H1 (cell line): ENCODE measurements around the gene CYP26C1. TPM values are rescaled to one million over a fixed set of nuclear protein-coding genes. Genes with fewer than 3 reads are reported as not detected.
A peak's percentile ranks its signal among the peaks of the same experiment; 100 is the strongest.

Experiments used
- CTCF ChIA-PET: fragments of 300-600 bp; sonication (Branson Sonifier 250); formaldehyde crosslinking; loops from one replicate; lab custom pipeline; 2021; ENCODE audit not compliant: partially characterized antibody; lab: Charles Lee
- POLR2A ChIA-PET: fragments of 300-600 bp; sonication (Branson Sonifier 250); formaldehyde crosslinking; loops from one replicate; lab custom pipeline; 2021; ENCODE audit warnings: inconsistent platforms; ENCODE audit not compliant: partially characterized antibody; lab: Charles Lee
- DNase-seq, 2 experiments: peaks; one replicate each; pipeline versions ENCODE4 v3.0.0 to v3.0.0-alpha.2; 2010 to 2022; ENCODE audit warnings: low spot score in 2 of 2, low read depth in 1 of 2, mixed read lengths in 1 of 2
- FAIRE-seq: peaks from 2 replicates; lab custom pipeline; 2011; peaks lifted over from hg19 to GRCh38; lab: Jason Lieb, UNC
- H2AFZ ChIP-seq: 2 replicates; pipeline ENCODE4 v1.8.1; 2012; ENCODE audit warnings: low read length, inconsistent platforms
- H2AK5ac ChIP-seq: 2 replicates; pipeline ENCODE4 v1.6.1; 2013; ENCODE audit warnings: low read depth, low read length
- H2BK120ac ChIP-seq: replicated peaks from 2 replicates; pipeline ENCODE3; 2013; ENCODE audit warnings: low read depth, low read length, inconsistent platforms
- H2BK12ac ChIP-seq: 2 replicates; pipeline ENCODE4 v1.6.1; 2013; ENCODE audit warnings: low read depth, low read length
- H2BK15ac ChIP-seq: 2 replicates; pipeline ENCODE4 v1.6.1; 2013; ENCODE audit warnings: low read length
- H2BK20ac ChIP-seq: 2 replicates; pipeline ENCODE4 v1.6.1; 2013; ENCODE audit warnings: low read length
- H2BK5ac ChIP-seq: 2 replicates; pipeline ENCODE4 v1.6.1; 2013; ENCODE audit warnings: low read depth, low read length
- H3K14ac ChIP-seq: 2 replicates; pipeline ENCODE4 v1.6.1; 2013; ENCODE audit warnings: inconsistent platforms; ENCODE audit not compliant: insufficient read length
- H3K18ac ChIP-seq: 2 replicates; pipeline ENCODE4 v1.6.1; 2013; ENCODE audit warnings: low read length; ENCODE audit errors: extremely low read depth
- H3K23ac ChIP-seq: 2 replicates; pipeline ENCODE4 v1.6.1; 2013; ENCODE audit warnings: inconsistent platforms; ENCODE audit not compliant: insufficient read length
- H3K23me2 ChIP-seq: 2 replicates; pipeline ENCODE4 v1.6.1; 2013; ENCODE audit warnings: low read depth, low read length
- H3K27ac ChIP-seq: 2 replicates; pipeline ENCODE4 v1.6.1; 2011; ENCODE audit warnings: low read depth, low read length, inconsistent platforms
- H3K27me3 ChIP-seq, 4 experiments: replicated peaks in 1 of 4; 1 replicate in 1 of 4; 2 replicates in 3 of 4; pipeline versions ENCODE4 v1.6.1 to v1.8.1; 2011 to 2013; ENCODE audit warnings: low read length in 3 of 4, mild to moderate bottlenecking in 3 of 4, inconsistent platforms in 2 of 4, mixed read lengths in 2 of 4, moderate library complexity in 1 of 4; ENCODE audit not compliant: control insufficient read depth in 3 of 4, insufficient read depth in 3 of 4; ENCODE audit errors: extremely low read depth in 1 of 4
- H3K36me3 ChIP-seq, 4 experiments: 2 replicates each; pipeline versions ENCODE4 v1.6.1 to v1.8.1; 2011 to 2013; ENCODE audit warnings: mild to moderate bottlenecking in 4 of 4, low read length in 3 of 4, moderate library complexity in 2 of 4, control low read depth in 1 of 4, inconsistent platforms in 1 of 4; ENCODE audit not compliant: insufficient read depth in 4 of 4, control insufficient read depth in 2 of 4
- H3K4ac ChIP-seq: replicated peaks from 2 replicates; pipeline ENCODE3; 2013; ENCODE audit warnings: low read length, low read depth, mixed read lengths, inconsistent platforms; ENCODE audit not compliant: insufficient read length
- H3K4me1 ChIP-seq, 4 experiments: replicated peaks in 1 of 4; 1 replicate in 1 of 4; 2 replicates in 3 of 4; pipeline versions ENCODE4 v1.6.1 to v1.8.1; 2011 to 2013; ENCODE audit warnings: low read length in 3 of 4, inconsistent platforms in 2 of 4, mixed read lengths in 1 of 4; ENCODE audit not compliant: insufficient read depth in 4 of 4, control insufficient read depth in 3 of 4
- H3K4me2 ChIP-seq, 2 experiments: 2 replicates each; pipeline versions ENCODE4 v1.6.1 to v1.8.1; 2011 to 2013; ENCODE audit warnings: low read depth in 2 of 2, low read length in 2 of 2, control low read depth in 1 of 2, inconsistent platforms in 1 of 2, mild to moderate bottlenecking in 1 of 2; ENCODE audit not compliant: insufficient read depth in 1 of 2
- H3K4me3 ChIP-seq, 4 experiments: fragments of 200-600, 300-600 bp in 1 of 4; sonication (generic), shearing (Covaris generic), sonication (Bioruptor Twin) in 1 of 4; 2 replicates each; pipeline versions ENCODE4 v1.5.1 to v1.8.1; 2011 to 2016; ENCODE audit warnings: low read length in 4 of 4, low read depth in 3 of 4, control low read depth in 2 of 4, inconsistent platforms in 2 of 4, mild to moderate bottlenecking in 2 of 4, mixed read lengths in 1 of 4, moderate library complexity in 1 of 4; ENCODE audit not compliant: insufficient read depth in 2 of 4; ENCODE audit errors: extremely low read depth in 1 of 4
- H3K56ac ChIP-seq: replicated peaks from 2 replicates; pipeline ENCODE3; 2013; ENCODE audit warnings: low read depth, mild to moderate bottlenecking, mixed read lengths, low read length, inconsistent platforms; ENCODE audit not compliant: insufficient read length
- H3K79me1 ChIP-seq: 2 replicates; pipeline ENCODE4 v1.6.1; 2013; ENCODE audit warnings: low read depth, low read length, control low read depth
- H3K79me2 ChIP-seq, 2 experiments: 2 replicates each; pipeline versions ENCODE4 v1.6.1 to v1.8.1; 2012 to 2013; ENCODE audit warnings: low read length in 2 of 2, mild to moderate bottlenecking in 2 of 2, inconsistent platforms in 1 of 2; ENCODE audit not compliant: insufficient read depth in 2 of 2, control insufficient read depth in 1 of 2
- H3K9ac ChIP-seq, 4 experiments: replicated peaks in 1 of 4; 1 replicate in 1 of 4; 2 replicates in 3 of 4; pipeline versions ENCODE4 v1.6.1 to v1.8.1; 2011 to 2013; ENCODE audit warnings: low read depth in 3 of 4, low read length in 3 of 4, control low read depth in 2 of 4, mild to moderate bottlenecking in 2 of 4, moderate library complexity in 2 of 4, inconsistent platforms in 1 of 4; ENCODE audit errors: extremely low read depth in 1 of 4
- H3K9me3 ChIP-seq, 2 experiments: 2 replicates each; pipeline versions ENCODE4 v1.6.1 to v1.8.1; 2012 to 2013; ENCODE audit warnings: mild to moderate bottlenecking in 2 of 2, moderate library complexity in 2 of 2, control low read depth in 1 of 2, inconsistent platforms in 1 of 2, low read depth in 1 of 2, low read length in 1 of 2, mixed read lengths in 1 of 2; ENCODE audit not compliant: insufficient read depth in 2 of 2
- H4K20me1 ChIP-seq, 2 experiments: replicated peaks in 1 of 2; 2 replicates each; pipeline versions ENCODE3 to v1.8.1; 2011 to 2013; ENCODE audit warnings: inconsistent platforms in 2 of 2, low read length in 2 of 2, mild to moderate bottlenecking in 1 of 2; ENCODE audit not compliant: insufficient read depth in 2 of 2, control insufficient read depth in 1 of 2
- H4K5ac ChIP-seq: 2 replicates; pipeline ENCODE4 v1.6.1; 2013; ENCODE audit warnings: low read length, low read depth, mixed read lengths, inconsistent platforms; ENCODE audit not compliant: insufficient read length
- H4K8ac ChIP-seq: 2 replicates; pipeline ENCODE4 v1.8.0; 2013; ENCODE audit warnings: mild to moderate bottlenecking, moderate library complexity, low read length, inconsistent platforms; ENCODE audit not compliant: insufficient read depth; ENCODE audit errors: extremely low read depth
- H4K91ac ChIP-seq: replicated peaks from 2 replicates; pipeline ENCODE3; 2013; ENCODE audit warnings: low read length, mixed read lengths, inconsistent platforms; ENCODE audit not compliant: insufficient read length
- ATF3 ChIP-seq: IDR thresholded peaks from 2 replicates; pipeline ENCODE4 v1.6.1; 2011; ENCODE audit warnings: low read depth, mild to moderate bottlenecking, low read length; ENCODE audit not compliant: insufficient read depth
- CEBPB ChIP-seq: IDR thresholded peaks from 2 replicates; pipeline ENCODE4 v1.6.1; 2012; ENCODE audit warnings: low read depth, low read length
- HDAC6 ChIP-seq: IDR thresholded peaks from one replicate; pipeline ENCODE4 v1.7.1; 2012; ENCODE audit warnings: low read depth, mild to moderate bottlenecking, inconsistent platforms, low read length, moderate library complexity
- KDM1A ChIP-seq: fragments of 200-600, 300-600 bp; sonication (generic); IDR thresholded peaks from 2 replicates; pipeline ENCODE4 v1.7.1; 2016; ENCODE audit warnings: mild to moderate bottlenecking, low read length, borderline replicate concordance
- POLR2AphosphoS5 ChIP-seq: IDR thresholded peaks from 2 replicates; pipeline ENCODE4 v1.6.1; 2011; ENCODE audit warnings: low read depth, low read length
- RBBP5 ChIP-seq: IDR thresholded peaks from 2 replicates; pipeline ENCODE4 v1.7.1; 2012; ENCODE audit warnings: low read depth, mild to moderate bottlenecking, inconsistent platforms, low read length, moderate library complexity, borderline replicate concordance
- SIN3A ChIP-seq, 2 experiments: IDR thresholded peaks in 1 of 2; conservative IDR thresholded peaks in 1 of 2; 2 replicates each; pipeline ENCODE4 v1.6.1; 2011 to 2012; ENCODE audit warnings: low read length in 2 of 2, improper control_type of control experiment in 1 of 2, low read depth in 1 of 2, mild to moderate bottlenecking in 1 of 2
- SP4 ChIP-seq: IDR thresholded peaks from 2 replicates; pipeline ENCODE4 v1.6.1; 2012; ENCODE audit warnings: low read length, inconsistent platforms
- SUZ12 ChIP-seq: fragments of 200-600 bp; sonication (generic); IDR thresholded peaks from 2 replicates; pipeline ENCODE4 v1.6.1; 2012; ENCODE audit warnings: mild to moderate bottlenecking, inconsistent platforms, low read length, moderate library complexity, mixed read lengths
- YY1 ChIP-seq: IDR thresholded peaks from 2 replicates; pipeline ENCODE4 v1.6.1; 2011; ENCODE audit warnings: low read depth, mild to moderate bottlenecking, low read length
- ZNF274 ChIP-seq: IDR thresholded peaks from 2 replicates; pipeline ENCODE4 v1.7.0; 2012; ENCODE audit warnings: low read length, borderline replicate concordance; ENCODE audit errors: extremely low read depth
- WGBS, 2 experiments: shearing (Covaris generic) in 1 of 2; methylation state at CpG; one replicate each; pipeline versions ENCODE4 v1.1.6 to v1.1.7; 2013 to 2015; ENCODE audit warnings: low lambda C conversion rate in 2 of 2, mixed read lengths in 2 of 2, inconsistent platforms in 1 of 2, low coverage in 1 of 2, missing lambda C conversion rate in 1 of 2; ENCODE audit not compliant: insufficient replicate concordance in 2 of 2, insufficient coverage in 1 of 2, insufficient read length in 1 of 2; ENCODE audit errors: extremely low coverage in 1 of 2, missing lambda C conversion rate in 1 of 2; 5-methylcytosine and 5-hydroxymethylcytosine counted together
- polyA plus RNA-seq, 7 experiments: library from polyadenylated mRNA; depleted of rRNA in 3 of 7; stranded (reverse) in 5 of 7; unstranded in 2 of 7; fragments of >200 nt in 5 of 7; fragments of 200-250 nt in 2 of 7; gene quantifications; 1 replicate in 5 of 7; 2 replicates in 1 of 7; 4 replicates in 1 of 7; pipeline versions ENCODE4 v1.2.1 to v1.2.3, GENCODE V29; 2011 to 2013; ENCODE audit warnings: missing spikeins in 2 of 7, mixed read lengths in 2 of 7
- total RNA-seq: library from RNA; stranded (reverse); fragmentation: NEBNext Ultra II Directional; extraction: Animal tissue kit (Norgen Biotek cat#: 25700); gene quantifications from 2 replicates; pipeline ENCODE4 v1.2.1, GENCODE V29; 2021

The CYP26C1 gene
- total and polyA plus RNA-seq, 2 of the 8 experiments (the other 6 are each of a cell fraction or from before 2014, with no cell fraction given): 0.12 to 0.28 TPM

DNA sequence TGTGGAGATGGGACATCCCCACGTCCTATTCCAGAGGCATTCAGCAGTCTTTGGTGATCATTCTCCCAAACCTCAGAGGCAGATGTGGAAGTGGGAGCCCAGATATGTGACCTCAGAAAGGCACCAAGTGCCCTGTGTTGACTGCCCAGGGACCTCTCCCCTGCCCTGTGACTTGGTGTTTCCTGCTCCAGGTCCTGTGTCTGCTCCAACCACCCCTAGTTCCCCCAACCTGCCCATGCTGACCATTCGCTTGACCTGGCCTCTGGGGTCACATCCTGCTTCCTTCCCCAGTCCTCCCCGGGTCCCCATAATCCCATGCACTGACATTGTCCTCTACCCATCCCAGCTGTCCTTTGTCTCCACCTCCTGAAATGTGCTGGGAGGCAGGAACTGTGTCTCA lies 20.7 kb downstream of the CYP26C1 start:
- DNase-seq: no peak
- no peaks in the 10 kb centered on the region for H4K20me1 ChIP-seq
- H3K4me3 ChIP-seq: no peak overlapping the region
- TF ChIP-seq YY1: no peak
- TF ChIP-seq KDM1A: no peak
- no peak for TF ChIP-seq CEBPB
- TF ChIP-seq SP4: no peak
- TF ChIP-seq RBBP5: no peak
- TF ChIP-seq ATF3: no peak
- TF ChIP-seq ZNF274: no peak
- TF ChIP-seq SUZ12: no peak
- TF ChIP-seq SIN3A (conservative IDR thresholded peaks at IDR 0.05 in 1 of 2, IDR thresholded peaks at IDR 0.05 in 1 of 2; ENCODE audit: low read depth in 1 of 2, low read length in 2 of 2): no peak
- TF ChIP-seq HDAC6: no peak
- TF ChIP-seq POLR2AphosphoS5: no peak
- TF ChIP-seq, all 59 proteins: peak for 0
- H3K27me3 ChIP-seq: peaks cover 3 to 9% (median 7%) of the 10 kb centered on the region in 4 experiments; a peak in 6 of 7 replicates
- POLR2A ChIA-PET: no interaction called here
- no peaks in the 10 kb centered on the region for H3K9me3 ChIP-seq
- H3K4me2 ChIP-seq: no peak overlapping the region
- peak overlapping the region; percentile 34 for H4K91ac ChIP-seq
- H3K79me1 ChIP-seq: no peaks in the 10 kb centered on the region
- H4K8ac ChIP-seq: no peak overlapping the region
- CTCF ChIA-PET: interaction anchor here (0.6 to 18.5 kb wide), 25 partner anchors 10 to 271 kb away, joined by 3 to 363 read pairs (median 5); no protein-coding TSS in a partner anchor
- H3K23me2 ChIP-seq: no peaks in the 10 kb centered on the region
- 0 out of 2 replicates have a peak overlapping the region, but pooled peaks have one; percentile 45 for H2AK5ac ChIP-seq
- no peak overlapping the region for H3K23ac ChIP-seq
- no peak overlapping the region for H3K56ac ChIP-seq
- H2BK120ac ChIP-seq: peak overlapping the region; percentile 68
- H3K27ac ChIP-seq: no peak overlapping the region
- H3K4me1 ChIP-seq: peaks cover 0 to 3% (median 2%) of the 10 kb centered on the region in 4 experiments; a peak in 3 of 7 replicates
- H3K36me3 ChIP-seq: peaks cover 0 to 21% (median 0%) of the 10 kb centered on the region in 4 experiments; a peak in 2 of 8 replicates
- 0 out of 2 replicates have a peak overlapping the region, but pooled peaks have one; percentile 24 for H3K18ac ChIP-seq
- FAIRE-seq: no peak
- H2AFZ ChIP-seq: no peak overlapping the region
- no peak overlapping the region for H3K14ac ChIP-seq
- no peaks in the 10 kb centered on the region for H3K79me2 ChIP-seq
- H2BK15ac ChIP-seq: no peak overlapping the region; the same call in 1 of the 2 replicates
- H2BK12ac ChIP-seq: peak overlapping the region; percentile 62; the same call in 1 of the 2 replicates
- H4K5ac ChIP-seq: no peak overlapping the region
- no peak overlapping the region for H2BK5ac ChIP-seq
- H2BK20ac ChIP-seq: peak overlapping the region; percentile 51
- H3K4ac ChIP-seq: no peak overlapping the region
- WGBS, 2 experiments: 85% methylated on average over 3 of the region's 3 CpGs; no CpG with 5 or more reads in 1 of the 2 experiments
- H3K9ac ChIP-seq: no peak overlapping the region
